HEK293 (cell line): Measurements from ENCODE around the gene DNHD1.

Source experiments
- CTCF ChIA-PET: fragments of 350-600 bp; formaldehyde crosslinking; extraction: SDS; loops from one replicate; lab custom pipeline; 2021; ENCODE audit warnings: antibody characterized with exemption; lab: Yijun Ruan, JAX
- POLR2A ChIA-PET: fragments of 300-600 bp; formaldehyde crosslinking; extraction: SDS; loops from one replicate; lab custom pipeline; 2020; ENCODE audit warnings: antibody characterized with exemption, inconsistent platforms; lab: Yijun Ruan, JAX
- H3K27ac ChIP-seq: fragments of 200-500 bp; sonication (Bioruptor generic); 2 replicates; pipeline ENCODE4 v1.5.1; 2014; ENCODE audit warnings: low read depth, low read length, control low read depth, inconsistent platforms; ENCODE audit errors: extremely low read depth
- H3K36me3 ChIP-seq, 2 experiments: fragments of 200-500 bp in 1 of 2; sonication (Bioruptor generic) in 1 of 2; 1 replicate in 1 of 2; 2 replicates in 1 of 2; pipeline ENCODE4 v1.5.1; 2014 to 2017; ENCODE audit warnings: inconsistent platforms in 2 of 2, low read length in 2 of 2; ENCODE audit not compliant: control insufficient read depth in 2 of 2, insufficient read depth in 1 of 2
- H3K4me1 ChIP-seq: fragments of 200-500 bp; sonication (Bioruptor generic); 2 replicates; pipeline ENCODE4 v1.5.1; 2014; ENCODE audit warnings: mild to moderate bottlenecking, low read length, inconsistent platforms; ENCODE audit not compliant: control insufficient read depth, insufficient read depth
- H3K4me3 ChIP-seq: 2 replicates; pipeline ENCODE4 v1.5.1; 2011; ENCODE audit warnings: low read depth, mild to moderate bottlenecking, control low read depth, low read length, moderate library complexity
- H3K9me3 ChIP-seq: fragments of 200-500 bp; sonication (Bioruptor generic); 2 replicates; pipeline ENCODE4 v1.5.1; 2014; ENCODE audit warnings: low read depth, low read length, inconsistent platforms; ENCODE audit not compliant: control insufficient read depth, insufficient read depth
- KLF8 ChIP-seq: fragments of 450-650 bp; formaldehyde crosslinking; IDR thresholded peaks from 2 replicates; pipeline ENCODE4 v1.5.1; 2016; ENCODE audit warnings: missing biosample characterization, missing genetic modification characterization
- ZNF138 ChIP-seq: fragments of 450-650 bp; formaldehyde crosslinking; IDR thresholded peaks from 2 replicates; pipeline ENCODE4 v1.5.1; 2016; ENCODE audit warnings: missing biosample characterization, missing genetic modification characterization, borderline replicate concordance
- ZNF221 ChIP-seq: fragments of 450-650 bp; formaldehyde crosslinking; IDR thresholded peaks from 2 replicates; pipeline ENCODE4 v1.5.1; 2017; ENCODE audit warnings: missing biosample characterization, missing genetic modification characterization, borderline replicate concordance
- ZNF239 ChIP-seq: fragments of 450-650 bp; formaldehyde crosslinking; IDR thresholded peaks from 2 replicates; pipeline ENCODE4 v1.5.1; 2016; ENCODE audit warnings: missing biosample characterization, missing genetic modification characterization
- ZNF354C ChIP-seq: fragments of 450-650 bp; formaldehyde crosslinking; IDR thresholded peaks from 2 replicates; pipeline ENCODE4 v1.5.1; 2016; ENCODE audit warnings: missing biosample characterization, missing genetic modification characterization, low read depth, borderline replicate concordance
- ZNF433 ChIP-seq: fragments of 450-650 bp; formaldehyde crosslinking; IDR thresholded peaks from 2 replicates; pipeline ENCODE4 v1.5.1; 2016; ENCODE audit warnings: missing biosample characterization, missing genetic modification characterization, low read depth
- ZNF585B ChIP-seq: fragments of 450-650 bp; formaldehyde crosslinking; IDR thresholded peaks from 2 replicates; pipeline ENCODE4 v1.5.1; 2016; ENCODE audit warnings: missing biosample characterization, missing genetic modification characterization
- ZNF76 ChIP-seq: fragments of 450-650 bp; formaldehyde crosslinking; IDR thresholded peaks from 2 replicates; pipeline ENCODE4; 2016; ENCODE audit warnings: low read depth, missing biosample characterization, missing genetic modification characterization, borderline replicate concordance
- ZNF776 ChIP-seq: fragments of 450-650 bp; formaldehyde crosslinking; IDR thresholded peaks from 2 replicates; pipeline ENCODE4 v1.5.0; 2017; ENCODE audit warnings: missing biosample characterization, missing genetic modification characterization, borderline replicate concordance
- ZNF843 ChIP-seq: fragments of 450-650 bp; formaldehyde crosslinking; IDR thresholded peaks from 2 replicates; pipeline ENCODE4 v1.5.1; 2016; ENCODE audit warnings: missing biosample characterization, missing genetic modification characterization
- ZSCAN30 ChIP-seq: fragments of 450-650 bp; IDR thresholded peaks from 2 replicates; pipeline ENCODE4 v1.5.1; 2018; ENCODE audit warnings: missing biosample characterization, mild to moderate bottlenecking, missing genetic modification characterization, moderate library complexity
- TF ChIP-seq, protein P1 (sequence below): fragments of 450-650 bp; formaldehyde crosslinking; optimal IDR thresholded peaks from 2 replicates; pipeline ENCODE3; 2016; ENCODE audit warnings: missing biosample characterization, mild to moderate bottlenecking, missing genetic modification characterization
- TF ChIP-seq, protein P2 (sequence below): fragments of 450-650 bp; formaldehyde crosslinking; IDR thresholded peaks from 2 replicates; pipeline ENCODE4 v1.5.1; 2016; ENCODE audit warnings: missing biosample characterization, missing genetic modification characterization
- TF ChIP-seq, protein P3 (sequence below): fragments of 450-650 bp; formaldehyde crosslinking; IDR thresholded peaks from 2 replicates; pipeline ENCODE4 v1.5.1; 2016; ENCODE audit warnings: missing biosample characterization, missing genetic modification characterization, borderline replicate concordance
- TF ChIP-seq, protein P4 (sequence below): fragments of 450-650 bp; formaldehyde crosslinking; IDR thresholded peaks from 2 replicates; pipeline ENCODE4 v1.5.1; 2016; ENCODE audit warnings: missing biosample characterization, missing genetic modification characterization
- TF ChIP-seq, protein P5 (sequence below): fragments of 450-650 bp; formaldehyde crosslinking; IDR thresholded peaks from 2 replicates; pipeline ENCODE4 v1.5.1; 2017; ENCODE audit warnings: missing biosample characterization, missing genetic modification characterization

Gene DNHD1

DNA sequence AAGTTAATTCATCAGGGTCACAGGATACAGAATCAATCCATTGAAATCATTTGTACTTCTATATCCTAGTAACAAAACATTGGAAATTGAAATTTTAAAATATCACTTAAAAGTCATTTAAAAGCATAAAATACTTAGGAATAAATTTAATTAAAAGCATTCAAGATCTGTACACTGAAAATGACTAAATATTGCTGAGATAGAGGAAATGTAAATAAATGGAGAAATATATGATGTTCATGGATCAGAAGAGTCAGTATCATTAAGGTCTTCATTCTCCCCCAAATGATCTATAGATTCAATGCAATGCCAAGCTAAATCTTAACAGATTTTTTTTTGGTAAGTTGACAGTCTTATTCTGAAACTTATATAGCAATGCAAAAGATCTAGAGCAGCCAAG is 56.6 kb downstream of the DNHD1 start:
- ChIA-PET POLR2A (no interaction called here), CTCF (interaction anchor here (0.6 to 1.6 kb wide), 3 partner anchors 22 to 94 kb away, joined by 3 to 4 read pairs (median 3); no protein-coding TSS in a partner anchor)
- Histone ChIP-seq H3K4me3 (no peak overlapping the region), H3K9me3 (no peaks in the 10 kb centered on the region), H3K27ac (no peak overlapping the region), H3K36me3 (peaks cover 0 to 6% of the 10 kb centered on the region in 2 experiments; a peak in 1 of 3 replicates), H3K4me1 (no peaks in the 10 kb centered on the region)
- TF ChIP-seq ZNF843 (tag by site-specific recombination), result no peak
- TF ChIP-seq, protein P1, sequence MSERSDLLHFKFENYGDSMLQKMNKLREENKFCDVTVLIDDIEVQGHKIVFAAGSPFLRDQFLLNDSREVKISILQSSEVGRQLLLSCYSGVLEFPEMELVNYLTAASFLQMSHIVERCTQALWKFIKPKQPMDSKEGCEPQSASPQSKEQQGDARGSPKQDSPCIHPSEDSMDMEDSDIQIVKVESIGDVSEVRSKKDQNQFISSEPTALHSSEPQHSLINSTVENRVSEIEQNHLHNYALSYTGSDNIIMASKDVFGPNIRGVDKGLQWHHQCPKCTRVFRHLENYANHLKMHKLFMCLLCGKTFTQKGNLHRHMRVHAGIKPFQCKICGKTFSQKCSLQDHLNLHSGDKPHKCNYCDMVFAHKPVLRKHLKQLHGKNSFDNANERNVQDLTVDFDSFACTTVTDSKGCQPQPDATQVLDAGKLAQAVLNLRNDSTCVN (tag by site-specific recombination), result no peak
- TF ChIP-seq ZNF585B, result no peak
- TF ChIP-seq ZSCAN30 (tag by site-specific recombination), result no peak
- TF ChIP-seq, protein P2, sequence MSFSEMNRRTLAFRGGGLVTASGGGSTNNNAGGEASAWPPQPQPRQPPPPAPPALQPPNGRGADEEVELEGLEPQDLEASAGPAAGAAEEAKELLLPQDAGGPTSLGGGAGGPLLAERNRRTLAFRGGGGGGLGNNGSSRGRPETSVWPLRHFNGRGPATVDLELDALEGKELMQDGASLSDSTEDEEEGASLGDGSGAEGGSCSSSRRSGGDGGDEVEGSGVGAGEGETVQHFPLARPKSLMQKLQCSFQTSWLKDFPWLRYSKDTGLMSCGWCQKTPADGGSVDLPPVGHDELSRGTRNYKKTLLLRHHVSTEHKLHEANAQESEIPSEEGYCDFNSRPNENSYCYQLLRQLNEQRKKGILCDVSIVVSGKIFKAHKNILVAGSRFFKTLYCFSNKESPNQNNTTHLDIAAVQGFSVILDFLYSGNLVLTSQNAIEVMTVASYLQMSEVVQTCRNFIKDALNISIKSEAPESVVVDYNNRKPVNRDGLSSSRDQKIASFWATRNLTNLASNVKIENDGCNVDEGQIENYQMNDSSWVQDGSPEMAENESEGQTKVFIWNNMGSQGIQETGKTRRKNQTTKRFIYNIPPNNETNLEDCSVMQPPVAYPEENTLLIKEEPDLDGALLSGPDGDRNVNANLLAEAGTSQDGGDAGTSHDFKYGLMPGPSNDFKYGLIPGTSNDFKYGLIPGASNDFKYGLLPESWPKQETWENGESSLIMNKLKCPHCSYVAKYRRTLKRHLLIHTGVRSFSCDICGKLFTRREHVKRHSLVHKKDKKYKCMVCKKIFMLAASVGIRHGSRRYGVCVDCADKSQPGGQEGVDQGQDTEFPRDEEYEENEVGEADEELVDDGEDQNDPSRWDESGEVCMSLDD, result no peak
- no peak for TF ChIP-seq ZNF776
- TF ChIP-seq, protein P3, sequence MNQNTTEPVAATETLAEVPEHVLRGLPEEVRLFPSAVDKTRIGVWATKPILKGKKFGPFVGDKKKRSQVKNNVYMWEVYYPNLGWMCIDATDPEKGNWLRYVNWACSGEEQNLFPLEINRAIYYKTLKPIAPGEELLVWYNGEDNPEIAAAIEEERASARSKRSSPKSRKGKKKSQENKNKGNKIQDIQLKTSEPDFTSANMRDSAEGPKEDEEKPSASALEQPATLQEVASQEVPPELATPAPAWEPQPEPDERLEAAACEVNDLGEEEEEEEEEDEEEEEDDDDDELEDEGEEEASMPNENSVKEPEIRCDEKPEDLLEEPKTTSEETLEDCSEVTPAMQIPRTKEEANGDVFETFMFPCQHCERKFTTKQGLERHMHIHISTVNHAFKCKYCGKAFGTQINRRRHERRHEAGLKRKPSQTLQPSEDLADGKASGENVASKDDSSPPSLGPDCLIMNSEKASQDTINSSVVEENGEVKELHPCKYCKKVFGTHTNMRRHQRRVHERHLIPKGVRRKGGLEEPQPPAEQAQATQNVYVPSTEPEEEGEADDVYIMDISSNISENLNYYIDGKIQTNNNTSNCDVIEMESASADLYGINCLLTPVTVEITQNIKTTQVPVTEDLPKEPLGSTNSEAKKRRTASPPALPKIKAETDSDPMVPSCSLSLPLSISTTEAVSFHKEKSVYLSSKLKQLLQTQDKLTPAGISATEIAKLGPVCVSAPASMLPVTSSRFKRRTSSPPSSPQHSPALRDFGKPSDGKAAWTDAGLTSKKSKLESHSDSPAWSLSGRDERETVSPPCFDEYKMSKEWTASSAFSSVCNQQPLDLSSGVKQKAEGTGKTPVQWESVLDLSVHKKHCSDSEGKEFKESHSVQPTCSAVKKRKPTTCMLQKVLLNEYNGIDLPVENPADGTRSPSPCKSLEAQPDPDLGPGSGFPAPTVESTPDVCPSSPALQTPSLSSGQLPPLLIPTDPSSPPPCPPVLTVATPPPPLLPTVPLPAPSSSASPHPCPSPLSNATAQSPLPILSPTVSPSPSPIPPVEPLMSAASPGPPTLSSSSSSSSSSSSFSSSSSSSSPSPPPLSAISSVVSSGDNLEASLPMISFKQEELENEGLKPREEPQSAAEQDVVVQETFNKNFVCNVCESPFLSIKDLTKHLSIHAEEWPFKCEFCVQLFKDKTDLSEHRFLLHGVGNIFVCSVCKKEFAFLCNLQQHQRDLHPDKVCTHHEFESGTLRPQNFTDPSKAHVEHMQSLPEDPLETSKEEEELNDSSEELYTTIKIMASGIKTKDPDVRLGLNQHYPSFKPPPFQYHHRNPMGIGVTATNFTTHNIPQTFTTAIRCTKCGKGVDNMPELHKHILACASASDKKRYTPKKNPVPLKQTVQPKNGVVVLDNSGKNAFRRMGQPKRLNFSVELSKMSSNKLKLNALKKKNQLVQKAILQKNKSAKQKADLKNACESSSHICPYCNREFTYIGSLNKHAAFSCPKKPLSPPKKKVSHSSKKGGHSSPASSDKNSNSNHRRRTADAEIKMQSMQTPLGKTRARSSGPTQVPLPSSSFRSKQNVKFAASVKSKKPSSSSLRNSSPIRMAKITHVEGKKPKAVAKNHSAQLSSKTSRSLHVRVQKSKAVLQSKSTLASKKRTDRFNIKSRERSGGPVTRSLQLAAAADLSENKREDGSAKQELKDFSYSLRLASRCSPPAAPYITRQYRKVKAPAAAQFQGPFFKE (tag by site-specific recombination), result no peak
- TF ChIP-seq ZNF239 (tag by site-specific recombination), result no peak
- TF ChIP-seq ZNF354C (tag by site-specific recombination), result no peak
- no peak for TF ChIP-seq KLF8 (tag by site-specific recombination)
- no peak for TF ChIP-seq ZNF221 (tag by site-specific recombination)
- TF ChIP-seq ZNF138 (tag by site-specific recombination), result no peak
- TF ChIP-seq ZNF76 (tag by site-specific recombination), result no peak
- TF ChIP-seq, protein P4, sequence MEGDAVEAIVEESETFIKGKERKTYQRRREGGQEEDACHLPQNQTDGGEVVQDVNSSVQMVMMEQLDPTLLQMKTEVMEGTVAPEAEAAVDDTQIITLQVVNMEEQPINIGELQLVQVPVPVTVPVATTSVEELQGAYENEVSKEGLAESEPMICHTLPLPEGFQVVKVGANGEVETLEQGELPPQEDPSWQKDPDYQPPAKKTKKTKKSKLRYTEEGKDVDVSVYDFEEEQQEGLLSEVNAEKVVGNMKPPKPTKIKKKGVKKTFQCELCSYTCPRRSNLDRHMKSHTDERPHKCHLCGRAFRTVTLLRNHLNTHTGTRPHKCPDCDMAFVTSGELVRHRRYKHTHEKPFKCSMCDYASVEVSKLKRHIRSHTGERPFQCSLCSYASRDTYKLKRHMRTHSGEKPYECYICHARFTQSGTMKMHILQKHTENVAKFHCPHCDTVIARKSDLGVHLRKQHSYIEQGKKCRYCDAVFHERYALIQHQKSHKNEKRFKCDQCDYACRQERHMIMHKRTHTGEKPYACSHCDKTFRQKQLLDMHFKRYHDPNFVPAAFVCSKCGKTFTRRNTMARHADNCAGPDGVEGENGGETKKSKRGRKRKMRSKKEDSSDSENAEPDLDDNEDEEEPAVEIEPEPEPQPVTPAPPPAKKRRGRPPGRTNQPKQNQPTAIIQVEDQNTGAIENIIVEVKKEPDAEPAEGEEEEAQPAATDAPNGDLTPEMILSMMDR, result no peak
- no peak for TF ChIP-seq ZNF433 (tag by site-specific recombination)
- TF ChIP-seq, protein P5, sequence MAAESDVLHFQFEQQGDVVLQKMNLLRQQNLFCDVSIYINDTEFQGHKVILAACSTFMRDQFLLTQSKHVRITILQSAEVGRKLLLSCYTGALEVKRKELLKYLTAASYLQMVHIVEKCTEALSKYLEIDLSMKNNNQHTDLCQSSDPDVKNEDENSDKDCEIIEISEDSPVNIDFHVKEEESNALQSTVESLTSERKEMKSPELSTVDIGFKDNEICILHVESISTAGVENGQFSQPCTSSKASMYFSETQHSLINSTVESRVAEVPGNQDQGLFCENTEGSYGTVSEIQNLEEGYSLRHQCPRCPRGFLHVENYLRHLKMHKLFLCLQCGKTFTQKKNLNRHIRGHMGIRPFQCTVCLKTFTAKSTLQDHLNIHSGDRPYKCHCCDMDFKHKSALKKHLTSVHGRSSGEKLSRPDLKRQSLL (tag by site-specific recombination), result no peak
